Cardiac fibroblast (primary cell): Measurements from ENCODE around the gene LCN2.

Experiments
- DNase-seq, 2 donors: peaks; one replicate each; pipeline versions ENCODE4 v3.0.0 to v3.0.0-alpha.2; 2010; ENCODE audit warnings: low read depth in 2 of 2
- H3K4me3 ChIP-seq, 2 donors: replicated peaks in 1 of 2; 1 replicate in 1 of 2; 2 replicates in 1 of 2; pipeline ENCODE4 v1.5.1; 2011; ENCODE audit warnings: low read depth in 2 of 2, low read length in 2 of 2, mild to moderate bottlenecking in 2 of 2, moderate library complexity in 1 of 2
- CTCF ChIP-seq: IDR thresholded peaks from one replicate; pipeline ENCODE4 v1.5.1; 2011; ENCODE audit warnings: low read depth, mild to moderate bottlenecking, low read length, inconsistent platforms

LCN2 gene

GRCh38 chr9:128161215-128161902 is 12.1 kb downstream of the LCN2 start:
- peak overlapping the region in 1 of 2 donors; percentile 81 for H3K4me3 ChIP-seq
- DNase-seq: peak in 1 of 2 donors; percentile 6

GRCh38 chr9:128162215-128163026 is 13.2 kb downstream of the LCN2 start:
- H3K4me3 ChIP-seq: no peak overlapping the region
- TF ChIP-seq CTCF: no peak
- peak; percentile 44 to 59 for DNase-seq

More at GRCh38 chr9:128161215-128161902, 12.1 kb downstream of the LCN2 start:
- TF ChIP-seq CTCF: no peak

- DNase-seq: no peak
- H3K4me3 ChIP-seq: no peak overlapping the region
- no peak for TF ChIP-seq CTCF
Measured at GRCh38 chr9:128163027-128163515, 13.8 kb downstream of the LCN2 start.

GRCh38 chr9:128163523-128164306 is 14.5 kb downstream of the LCN2 start:
- no peak overlapping the region for H3K4me3 ChIP-seq
- no peak for TF ChIP-seq CTCF
- DNase-seq: no peak

GRCh38 chr9:128164307-128164885 is 15.1 kb downstream of the LCN2 start:
- DNase-seq: peak in 1 of 2 donors; percentile 22
- H3K4me3 ChIP-seq: no peak overlapping the region
- no peak for TF ChIP-seq CTCF

- DNase-seq: no peak
- TF ChIP-seq CTCF: no peak
- no peak overlapping the region for H3K4me3 ChIP-seq
Measured at GRCh38 chr9:128166169-128166568, 16.9 kb downstream of the LCN2 start.
